Skeletal muscle satellite cell (primary cell): Measurements from ENCODE around the gene DNAAF9.
"Not testable (repeated sequence)": the region's sequence is repeated elsewhere in the genome, so short reads cannot be mapped to it uniquely, and the experiment has no call there.

Experiments used
- H3K27me3 ChIP-seq: 2 replicates; pipeline ENCODE4 v1.7.0; 2013; ENCODE audit warnings: low read length; ENCODE audit not compliant: control insufficient read depth, insufficient read depth
- H3K36me3 ChIP-seq: 2 replicates; pipeline ENCODE4 v1.7.0; 2013; ENCODE audit warnings: mild to moderate bottlenecking, control low read depth, low read length; ENCODE audit not compliant: insufficient read depth
- H3K4me1 ChIP-seq: 2 replicates; pipeline ENCODE4 v1.7.0; 2013; ENCODE audit warnings: low read length; ENCODE audit not compliant: control insufficient read depth, insufficient read depth
- H3K4me2 ChIP-seq: 2 replicates; pipeline ENCODE4 v1.7.0; 2013; ENCODE audit warnings: mild to moderate bottlenecking, low read length
- H3K4me3 ChIP-seq: 2 replicates; pipeline ENCODE4 v1.7.0; 2013; ENCODE audit warnings: low read length
- H3K9ac ChIP-seq: 2 replicates; pipeline ENCODE4 v1.7.0; 2013; ENCODE audit warnings: mild to moderate bottlenecking, low read depth, low read length, moderate library complexity
- H3K9me3 ChIP-seq: replicated peaks from 2 replicates; pipeline ENCODE4 v1.7.0; 2013; ENCODE audit warnings: mild to moderate bottlenecking, control low read depth, low read length

Gene DNAAF9

GRCh38 chr20:3432844-3433243 lies 25.4 kb upstream of the DNAAF9 start:
- Histone ChIP-seq H3K9ac (no peak overlapping the region), H3K27me3 (peaks cover 24% of the 10 kb centered on the region), H3K4me1 (no peaks in the 10 kb centered on the region), H3K36me3 (no peaks in the 10 kb centered on the region), H3K4me3 (no peak overlapping the region), H3K9me3 (no peaks in the 10 kb centered on the region), H3K4me2 (no peak overlapping the region)

GRCh38 chr20:3431109-3431508 lies 23.6 kb upstream of the DNAAF9 start:
- H3K9me3 ChIP-seq, result no peaks in the 10 kb centered on the region
- no peak overlapping the region for H3K9ac ChIP-seq
- peaks cover 24% of the 10 kb centered on the region for H3K27me3 ChIP-seq
- H3K4me1 ChIP-seq, result no peaks in the 10 kb centered on the region
- no peaks in the 10 kb centered on the region for H3K36me3 ChIP-seq
- H3K4me3 ChIP-seq, result no peak overlapping the region
- H3K4me2 ChIP-seq, result no peak overlapping the region

- no peak overlapping the region for H3K4me2 ChIP-seq
- no peaks in the 10 kb centered on the region for H3K4me1 ChIP-seq
- no peak overlapping the region for H3K9ac ChIP-seq
- no peaks in the 10 kb centered on the region for H3K9me3 ChIP-seq
- H3K4me3 ChIP-seq, result no peak overlapping the region
- H3K36me3 ChIP-seq, result no peaks in the 10 kb centered on the region
- peaks cover 24% of the 10 kb centered on the region for H3K27me3 ChIP-seq
Measured at GRCh38 chr20:3430376-3431069, 23.1 kb upstream of the DNAAF9 start.

GRCh38 chr20:3426766-3427165 lies 19.3 kb upstream of the DNAAF9 start:
- H3K4me2 ChIP-seq, H3K4me1 ChIP-seq, H3K27me3 ChIP-seq, H3K9ac ChIP-seq, H3K9me3 ChIP-seq, H3K36me3 ChIP-seq, H3K4me3 ChIP-seq: not testable (repeated sequence)

- H3K27me3 ChIP-seq, result no peaks in the 10 kb centered on the region
- no peak overlapping the region for H3K9ac ChIP-seq
- no peaks in the 10 kb centered on the region for H3K9me3 ChIP-seq
- peaks cover 6% of the 10 kb centered on the region for H3K4me1 ChIP-seq
- no peak overlapping the region for H3K4me3 ChIP-seq
- H3K36me3 ChIP-seq, result no peaks in the 10 kb centered on the region
- no peak overlapping the region for H3K4me2 ChIP-seq
Measured at GRCh38 chr20:3423126-3423525, 15.7 kb upstream of the DNAAF9 start.

GRCh38 chr20:3421985-3422384 lies 14.5 kb upstream of the DNAAF9 start:
- Histone ChIP-seq H3K27me3 (no peaks in the 10 kb centered on the region), H3K9me3 (no peaks in the 10 kb centered on the region), H3K9ac (no peak overlapping the region), H3K4me2 (no peak overlapping the region), H3K4me1 (peaks cover 6% of the 10 kb centered on the region), H3K4me3 (no peak overlapping the region), H3K36me3 (no peaks in the 10 kb centered on the region)

- Histone ChIP-seq H3K4me3 (no peak overlapping the region), H3K9me3 (no peaks in the 10 kb centered on the region), H3K36me3 (no peaks in the 10 kb centered on the region), H3K4me2 (no peak overlapping the region), H3K4me1 (peaks cover 6% of the 10 kb centered on the region), H3K27me3 (peaks cover 6% of the 10 kb centered on the region), H3K9ac (no peak overlapping the region)
Measured at GRCh38 chr20:3420211-3420707, 12.8 kb upstream of the DNAAF9 start.

GRCh38 chr20:3418161-3418560 lies 10.7 kb upstream of the DNAAF9 start:
- not testable (repeated sequence) for H3K36me3 ChIP-seq, H3K4me3 ChIP-seq, H3K9ac ChIP-seq, H3K9me3 ChIP-seq, H3K4me2 ChIP-seq, H3K27me3 ChIP-seq, H3K4me1 ChIP-seq

GRCh38 chr20:3414122-3414521 lies 6.7 kb upstream of the DNAAF9 start:
- no peak overlapping the region for H3K4me3 ChIP-seq
- H3K27me3 ChIP-seq, result peaks cover 6% of the 10 kb centered on the region
- no peak overlapping the region for H3K9ac ChIP-seq
- no peaks in the 10 kb centered on the region for H3K9me3 ChIP-seq
- H3K4me2 ChIP-seq, result no peak overlapping the region
- no peaks in the 10 kb centered on the region for H3K4me1 ChIP-seq
- no peaks in the 10 kb centered on the region for H3K36me3 ChIP-seq

- H3K4me2 ChIP-seq, result no peak overlapping the region
- no peak overlapping the region for H3K9ac ChIP-seq
- H3K27me3 ChIP-seq, result peaks cover 6% of the 10 kb centered on the region
- no peaks in the 10 kb centered on the region for H3K9me3 ChIP-seq
- no peaks in the 10 kb centered on the region for H3K36me3 ChIP-seq
- H3K4me3 ChIP-seq, result no peak overlapping the region
- no peaks in the 10 kb centered on the region for H3K4me1 ChIP-seq
Measured at GRCh38 chr20:3413393-3413889, 6.0 kb upstream of the DNAAF9 start.

- Histone ChIP-seq H3K4me1 (no peaks in the 10 kb centered on the region), H3K36me3 (no peaks in the 10 kb centered on the region), H3K4me2 (no peak overlapping the region), H3K9me3 (no peaks in the 10 kb centered on the region), H3K4me3 (no peak overlapping the region), H3K27me3 (peaks cover 6% of the 10 kb centered on the region), H3K9ac (no peak overlapping the region)
Measured at GRCh38 chr20:3412600-3413392, 5.3 kb upstream of the DNAAF9 start.
